ENCODE results near the gene SKIDA1. TPM values are rescaled to one million over a fixed set of nuclear protein-coding genes. Genes with fewer than 3 reads are reported as not detected.
"Not testable (repeated sequence)": the region's sequence is repeated elsewhere in the genome, so short reads cannot be mapped to it uniquely, and the experiment has no call there.

The SKIDA1 gene
- total RNA-seq, 1 experiment from 2014 or later: 9.4 TPM

GRCh38 chr10:21547246-21547645, 21.8 kb upstream of the SKIDA1 start:
- no peak for ATAC-seq
- ChIA-PET POLR2A (no interaction called here), CTCF (no interaction called here)
- Mint-ChIP-seq H3K9me3 (no peaks in the 10 kb centered on the region), H3K36me3 (peaks cover 68% of the 10 kb centered on the region), H3K4me1 (peaks cover 10% of the 10 kb centered on the region), H3K4me3 (no peak overlapping the region), H3K27me3 (ENCODE audit: low read depth) (no peaks in the 10 kb centered on the region), H3K27ac (peak overlapping the region; percentile 37; the same call in 1 of the 2 replicates)
- no peak for TF ChIP-seq ATF1 (CRISPR knock-in tag; IDR thresholded peaks at IDR 0.05)
- TF ChIP-seq ATF3 (CRISPR knock-in tag; conservative IDR thresholded peaks at IDR 0.05): no peak
- TF ChIP-seq TEAD4 (CRISPR knock-in tag; IDR thresholded peaks at IDR 0.05): no peak
- DNase-seq (ENCODE audit: low spot score): no peak

GRCh38 chr10:21540701-21541100, 15.2 kb upstream of the SKIDA1 start:
- ATAC-seq; CTCF ChIA-PET; H3K4me3 Mint-ChIP-seq; H3K9me3 Mint-ChIP-seq; H3K27me3 Mint-ChIP-seq (ENCODE audit: low read depth); H3K27ac Mint-ChIP-seq; DNase-seq (ENCODE audit: low spot score): not testable (repeated sequence)
- POLR2A ChIA-PET: interaction anchor here (1.0 kb wide), 1 partner anchor 11 kb away, joined by 3 read pairs; no protein-coding TSS in a partner anchor
- Mint-ChIP-seq H3K4me1 (peaks cover 11% of the 10 kb centered on the region), H3K36me3 (peaks cover 67% of the 10 kb centered on the region)

GRCh38 chr10:21536874-21537273, 11.4 kb upstream of the SKIDA1 start:
- H3K4me3 Mint-ChIP-seq: peak overlapping the region; percentile 34; the same call in 1 of the 2 replicates
- H3K4me1 Mint-ChIP-seq: peaks cover 29% of the 10 kb centered on the region
- peak overlapping the region; percentile 83 for H3K27ac Mint-ChIP-seq
- ChIA-PET CTCF (no interaction called here), POLR2A (no interaction called here)
- DNase-seq (ENCODE audit: low spot score) (no peak), ATAC-seq (no peak)
- H3K27me3 Mint-ChIP-seq (ENCODE audit: low read depth): no peaks in the 10 kb centered on the region
- no peaks in the 10 kb centered on the region for H3K9me3 Mint-ChIP-seq
- peaks cover 34% of the 10 kb centered on the region for H3K36me3 Mint-ChIP-seq
- TF ChIP-seq NFYB (CRISPR knock-in tag; conservative IDR thresholded peaks at IDR 0.05; ENCODE audit: low read depth) (no peak), ZNF317 (CRISPR knock-in tag; IDR thresholded peaks at IDR 0.05; ENCODE audit: borderline replicate concordance, low read depth) (no peak), ZNF219 (CRISPR knock-in tag; IDR thresholded peaks at IDR 0.05; ENCODE audit: borderline replicate concordance) (no peak), KAT7 (CRISPR knock-in tag; IDR thresholded peaks at IDR 0.05; ENCODE audit: borderline replicate concordance) (no peak), CREB1 (CRISPR knock-in tag; IDR thresholded peaks at IDR 0.05) (no peak), USF1 (CRISPR knock-in tag; IDR thresholded peaks at IDR 0.05) (no peak), ATF3 (CRISPR knock-in tag; conservative IDR thresholded peaks at IDR 0.05) (no peak), USF2 (CRISPR knock-in tag; IDR thresholded peaks at IDR 0.05) (no peak), ZNF263 (CRISPR knock-in tag; IDR thresholded peaks at IDR 0.05; ENCODE audit: low read depth) (no peak), SMAD4 (CRISPR knock-in tag; IDR thresholded peaks at IDR 0.05) (no peak), JAZF1 (CRISPR knock-in tag; IDR thresholded peaks at IDR 0.05) (no peak), MLX (CRISPR knock-in tag; IDR thresholded peaks at IDR 0.05) (no peak), AFF4 (CRISPR knock-in tag; IDR thresholded peaks at IDR 0.05; ENCODE audit: borderline replicate concordance) (no peak), ATF6 (CRISPR knock-in tag; IDR thresholded peaks at IDR 0.05) (no peak), EMX1 (CRISPR knock-in tag; IDR thresholded peaks at IDR 0.05) (no peak), SMAD3 (CRISPR knock-in tag; IDR thresholded peaks at IDR 0.05; ENCODE audit: borderline replicate concordance) (no peak), ARID4B (CRISPR knock-in tag; IDR thresholded peaks at IDR 0.05; ENCODE audit: borderline replicate concordance) (no peak)
